B cell (primary cell): ENCODE measurements around the gene GRID1. TPM values are rescaled to one million over a fixed set of nuclear protein-coding genes. Genes with fewer than 3 reads are reported as not detected.

ENCODE experiments used
- ATAC-seq: fragments of 200-7000 bp; cut with Tn5 transposase; one replicate; pipeline ENCODE4 v1.10.0; 2021; ENCODE audit warnings: low read depth, mild to moderate bottlenecking, moderate number of reproducible peaks, moderate library complexity
- CTCF ChIA-PET: fragments of 350-600 bp; sonication (Branson Sonifier 250); formaldehyde crosslinking; loops from one replicate; lab custom pipeline; 2021; ENCODE audit warnings: antibody characterized with exemption, inconsistent platforms; lab: Charles Lee
- POLR2A ChIA-PET: fragments of 350-600 bp; sonication (Branson Sonifier 250); formaldehyde crosslinking; loops from one replicate; lab custom pipeline; 2021; ENCODE audit warnings: antibody characterized with exemption; lab: Charles Lee
- DNase-seq: peaks from one replicate; pipeline ENCODE4 v3.0.0; 2013
- H2AFZ ChIP-seq: 2 replicates; pipeline ENCODE4 v1.6.1; 2012; ENCODE audit warnings: mild to moderate bottlenecking, low read depth, low read length; ENCODE audit not compliant: insufficient read depth, poor library complexity, severe bottlenecking
- H3K27ac ChIP-seq, 2 donors: 1 replicate in 1 of 2; 2 replicates in 1 of 2; pipeline ENCODE4 v1.5.1; 2012 to 2013; ENCODE audit warnings: low read length in 2 of 2, mild to moderate bottlenecking in 2 of 2, moderate library complexity in 1 of 2
- H3K27me3 ChIP-seq, 4 experiments: fragments of 200-600 bp in 1 of 4; sonication (generic) in 1 of 4; replicated peaks in 1 of 4; 1 replicate in 2 of 4; 2 replicates in 2 of 4; pipeline versions ENCODE4 v1.6.1 to v1.7.0; 2013 to 2016; ENCODE audit warnings: low read length in 3 of 4, mild to moderate bottlenecking in 2 of 4, mixed read lengths in 1 of 4, moderate library complexity in 1 of 4; ENCODE audit not compliant: insufficient read depth in 4 of 4, control insufficient read depth in 3 of 4; ENCODE audit errors: control extremely low read depth in 1 of 4
- H3K36me3 ChIP-seq, 2 experiments: replicated peaks in 1 of 2; 1 replicate in 1 of 2; 2 replicates in 1 of 2; pipeline versions ENCODE4 v1.6.1 to v1.7.1; 2013; ENCODE audit warnings: low read length in 1 of 2; ENCODE audit not compliant: insufficient read depth in 2 of 2, control insufficient read depth in 1 of 2; ENCODE audit errors: control extremely low read depth in 1 of 2, extremely low read depth in 1 of 2
- H3K4me1 ChIP-seq, 2 donors: fragments of 200-600 bp in 1 of 2; sonication (generic) in 1 of 2; 1 replicate in 1 of 2; 2 replicates in 1 of 2; pipeline versions ENCODE4 v1.5.1 to v1.6.1; 2013 to 2017; ENCODE audit warnings: low read length in 2 of 2; ENCODE audit not compliant: control insufficient read depth in 2 of 2, insufficient read depth in 2 of 2
- H3K4me2 ChIP-seq: replicated peaks from 2 replicates; pipeline ENCODE3; 2012; ENCODE audit warnings: mild to moderate bottlenecking, low read depth, low read length; ENCODE audit not compliant: poor library complexity, severe bottlenecking
- H3K4me3 ChIP-seq, 5 experiments: fragments of 200-600 bp in 1 of 5; sonication (generic) in 1 of 5; 1 replicate in 3 of 5; 2 replicates in 2 of 5; pipeline versions ENCODE4 v1.5.1 to v1.7.0; 2011 to 2016; ENCODE audit warnings: low read length in 4 of 5, mild to moderate bottlenecking in 4 of 5, low read depth in 2 of 5, control low read depth in 1 of 5, moderate library complexity in 1 of 5; ENCODE audit not compliant: insufficient read depth in 1 of 5; ENCODE audit errors: control extremely low read depth in 1 of 5, extremely low read depth in 1 of 5
- H3K79me2 ChIP-seq: fragments of 200-600 bp; sonication (generic); one replicate; pipeline ENCODE4 v1.6.0; 2016; ENCODE audit warnings: low read length; ENCODE audit not compliant: control insufficient read depth, insufficient read depth
- H3K9ac ChIP-seq: fragments of 200-600 bp; sonication (generic); 2 replicates; pipeline ENCODE4 v1.6.1; 2017; ENCODE audit warnings: mild to moderate bottlenecking, low read length, moderate library complexity
- H3K9me3 ChIP-seq, 3 donors: one replicate each; pipeline versions ENCODE4 v1.6.1 to v1.7.1; 2013; ENCODE audit warnings: low read length in 2 of 3; ENCODE audit not compliant: control insufficient read depth in 2 of 3, insufficient read depth in 1 of 3; ENCODE audit errors: control extremely low read depth in 1 of 3
- H4K20me1 ChIP-seq: 2 replicates; pipeline ENCODE4 v1.6.0; 2012; ENCODE audit warnings: mild to moderate bottlenecking, low read length; ENCODE audit not compliant: insufficient read depth, control insufficient read depth, poor library complexity, severe bottlenecking
- H3K27ac Mint-ChIP-seq: one replicate; pipeline ENCODE4 v1.8.0; 2021; ENCODE audit warnings: mixed read lengths
- H3K27me3 Mint-ChIP-seq: one replicate; pipeline ENCODE4 v1.8.0; 2021; ENCODE audit warnings: mixed read lengths
- H3K4me1 Mint-ChIP-seq: one replicate; pipeline ENCODE4 v1.8.0; 2021; ENCODE audit warnings: mixed read lengths
- H3K4me3 Mint-ChIP-seq: one replicate; pipeline ENCODE4 v1.8.0; 2021; ENCODE audit warnings: mixed read lengths
- H3K9me3 Mint-ChIP-seq: one replicate; pipeline ENCODE4 v1.8.0; 2022; ENCODE audit warnings: mixed read lengths; ENCODE audit not compliant: insufficient read depth
- EZH2 ChIP-seq: IDR thresholded peaks from 2 replicates; pipeline ENCODE4 v1.6.1; 2012; ENCODE audit warnings: borderline replicate concordance, low read depth, mild to moderate bottlenecking, moderate library complexity, low read length; ENCODE audit not compliant: insufficient read depth, poor library complexity, severe bottlenecking
- WGBS: methylation state at CpG from one replicate; pipeline ENCODE4 v1.1.5; 2013; ENCODE audit warnings: missing lambda C conversion rate; ENCODE audit not compliant: insufficient coverage; 5-methylcytosine and 5-hydroxymethylcytosine counted together
- intact Hi-C: fragments of 100-400 bp; cut with micrococcal nuclease; formaldehyde crosslinking; loops from one replicate; pipeline ENCODE4 v1.10.0; 2022
- polyA plus RNA-seq: library from polyadenylated mRNA; depleted of rRNA; stranded (reverse); fragments of >200 nt; gene quantifications from 2 replicates; pipeline ENCODE4 v1.2.3, GENCODE V29; 2012
- total RNA-seq, 2 donors: library from RNA; stranded (reverse); fragments of 120-200 nt in 1 of 2; gene quantifications; 1 replicate in 1 of 2; 2 replicates in 1 of 2; pipeline versions ENCODE4 v1.2.3 to v1.2.4, GENCODE V29; 2013 to 2022
- TF ChIP-seq, protein P1 (sequence below): fragments of 200-600 bp; IDR thresholded peaks from one replicate; pipeline ENCODE4 v1.8.0; 2022; ENCODE audit warnings: antibody characterized with exemption, mild to moderate bottlenecking

The GRID1 gene
- total and polyA plus RNA-seq, 2 donors (not counting 1 experiment from before 2014, with no cell fraction given): not detected

DNA sequence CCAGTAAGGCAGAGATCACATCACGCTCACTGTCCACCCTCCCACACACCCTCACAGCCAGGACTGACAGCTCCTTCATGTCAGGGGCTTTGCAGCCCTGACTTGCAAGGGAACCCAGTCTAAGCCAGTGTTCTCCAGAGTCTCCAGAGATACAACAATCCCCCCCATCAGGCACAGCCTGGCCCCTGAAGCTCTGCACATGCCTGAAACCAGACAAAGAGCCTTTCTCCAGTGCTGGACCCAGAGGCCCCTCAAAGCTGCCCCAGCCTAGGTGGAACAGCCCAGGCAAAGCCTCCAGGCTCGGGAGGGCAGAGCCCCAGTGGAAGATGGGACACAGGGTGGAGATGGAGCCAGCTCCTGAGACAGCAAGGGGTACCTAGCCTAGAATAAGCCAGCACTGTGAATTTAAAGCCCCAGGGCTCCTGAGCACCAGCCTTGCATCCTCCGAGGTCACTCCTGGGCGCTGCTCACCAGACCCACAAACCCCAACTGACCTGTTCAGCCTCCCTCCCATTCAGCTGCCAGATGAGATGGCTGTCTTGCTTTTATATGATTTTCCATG, 50.2 kb downstream of the GRID1 start:
- no peaks in the 10 kb centered on the region for H3K4me1 Mint-ChIP-seq
- peaks cover 0 to 4% (median 0%) of the 10 kb centered on the region in 3 donors for H3K9me3 ChIP-seq
- H2AFZ ChIP-seq: no peak overlapping the region
- DNase-seq (no peak), ATAC-seq (no peak)
- no peak overlapping the region for H3K4me3 Mint-ChIP-seq
- intact Hi-C loops: no loop called here
- peaks cover 32% of the 10 kb centered on the region for H3K27me3 Mint-ChIP-seq
- no peak overlapping the region for H3K27ac ChIP-seq
- H3K27me3 ChIP-seq: peaks cover 0 to 6% (median 0%) of the 10 kb centered on the region in 4 experiments
- no peaks in the 10 kb centered on the region for H3K79me2 ChIP-seq
- TF ChIP-seq EZH2: no peak
- TF ChIP-seq, protein P1, sequence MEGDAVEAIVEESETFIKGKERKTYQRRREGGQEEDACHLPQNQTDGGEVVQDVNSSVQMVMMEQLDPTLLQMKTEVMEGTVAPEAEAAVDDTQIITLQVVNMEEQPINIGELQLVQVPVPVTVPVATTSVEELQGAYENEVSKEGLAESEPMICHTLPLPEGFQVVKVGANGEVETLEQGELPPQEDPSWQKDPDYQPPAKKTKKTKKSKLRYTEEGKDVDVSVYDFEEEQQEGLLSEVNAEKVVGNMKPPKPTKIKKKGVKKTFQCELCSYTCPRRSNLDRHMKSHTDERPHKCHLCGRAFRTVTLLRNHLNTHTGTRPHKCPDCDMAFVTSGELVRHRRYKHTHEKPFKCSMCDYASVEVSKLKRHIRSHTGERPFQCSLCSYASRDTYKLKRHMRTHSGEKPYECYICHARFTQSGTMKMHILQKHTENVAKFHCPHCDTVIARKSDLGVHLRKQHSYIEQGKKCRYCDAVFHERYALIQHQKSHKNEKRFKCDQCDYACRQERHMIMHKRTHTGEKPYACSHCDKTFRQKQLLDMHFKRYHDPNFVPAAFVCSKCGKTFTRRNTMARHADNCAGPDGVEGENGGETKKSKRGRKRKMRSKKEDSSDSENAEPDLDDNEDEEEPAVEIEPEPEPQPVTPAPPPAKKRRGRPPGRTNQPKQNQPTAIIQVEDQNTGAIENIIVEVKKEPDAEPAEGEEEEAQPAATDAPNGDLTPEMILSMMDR: no peak
- no peaks in the 10 kb centered on the region for H3K4me1 ChIP-seq
- ChIA-PET CTCF (no interaction called here), POLR2A (no interaction called here)
- no peak overlapping the region for H3K27ac Mint-ChIP-seq
- H4K20me1 ChIP-seq: no peaks in the 10 kb centered on the region
- H3K36me3 ChIP-seq: no peaks in the 10 kb centered on the region
- H3K9me3 Mint-ChIP-seq: no peaks in the 10 kb centered on the region
- no peak overlapping the region for H3K4me2 ChIP-seq
- no peak overlapping the region for H3K4me3 ChIP-seq
- 89% methylated on average over 4 of the region's 4 CpGs for WGBS
- no peak overlapping the region for H3K9ac ChIP-seq

DNA sequence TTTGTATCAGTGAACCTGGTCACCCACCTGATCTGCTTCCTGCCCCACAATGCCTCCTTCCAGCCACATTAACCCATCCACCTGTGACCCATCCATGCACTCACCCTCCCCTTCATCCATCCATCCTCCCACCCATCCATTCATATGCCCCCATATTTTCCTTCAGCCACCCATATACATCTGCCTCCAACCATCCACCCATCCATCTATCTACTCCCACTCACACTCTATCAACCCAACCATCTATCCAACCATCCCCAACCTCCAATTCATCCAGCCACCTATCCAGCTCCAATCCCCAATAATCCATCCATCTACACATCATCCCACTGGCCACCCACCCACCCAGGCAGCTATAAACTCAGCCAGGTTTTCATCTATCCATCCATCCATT, 51.0 kb downstream of the GRID1 start:
- Mint-ChIP-seq H3K4me3 (no peak overlapping the region), H3K27me3 (peaks cover 35% of the 10 kb centered on the region), H3K27ac (no peak overlapping the region), H3K4me1 (no peaks in the 10 kb centered on the region), H3K9me3 (no peaks in the 10 kb centered on the region)
- Histone ChIP-seq H3K27ac (no peak overlapping the region), H3K27me3 (peaks cover 0 to 5% (median 0%) of the 10 kb centered on the region in 4 experiments), H4K20me1 (no peaks in the 10 kb centered on the region), H3K9ac (no peak overlapping the region), H3K4me1 (no peaks in the 10 kb centered on the region), H3K36me3 (no peaks in the 10 kb centered on the region), H3K4me2 (no peak overlapping the region), H3K79me2 (no peaks in the 10 kb centered on the region), H3K4me3 (no peak overlapping the region), H3K9me3 (peaks cover 0 to 4% (median 0%) of the 10 kb centered on the region in 3 donors), H2AFZ (no peak overlapping the region)
- ChIA-PET CTCF (no interaction called here), POLR2A (no interaction called here)
- intact Hi-C loops: no loop called here
- no peak for TF ChIP-seq EZH2
- TF ChIP-seq, protein P1: no peak
- ATAC-seq: no peak
- no peak for DNase-seq
